Panc1 (cell line): Measurements from ENCODE around the gene ASB2. TPM values are rescaled to one million over a fixed set of nuclear protein-coding genes. Genes with fewer than 3 reads are reported as not detected.

Experiments
- ATAC-seq: fragments of 200-7000 bp; cut with Tn5 transposase; 2 replicates; pipeline ENCODE4 v1.9.1; 2020; ENCODE audit warnings: mild to moderate bottlenecking, moderate library complexity
- BruUV-seq: library from RNA; stranded (reverse); fragments of 400-500 nt; replicated peaks from 2 replicates; lab custom pipeline; 2021; lab: Mats Ljungman, UMichigan
- CTCF ChIA-PET: fragments of 300-600 bp; sonication (Branson Sonifier 250); formaldehyde crosslinking; loops from one replicate; lab custom pipeline; 2022; ENCODE audit warnings: antibody characterized with exemption; lab: Charles Lee
- POLR2A ChIA-PET: fragments of 300-600 bp; sonication (Branson Sonifier 250); formaldehyde crosslinking; loops from one replicate; lab custom pipeline; 2022; ENCODE audit warnings: antibody characterized with exemption; lab: Charles Lee
- DNase-seq: peaks from one replicate; pipeline ENCODE4 v3.0.0-alpha.2; 2010; ENCODE audit warnings: low read depth, low spot score
- H3K27ac ChIP-seq: 2 replicates; pipeline ENCODE4 v1.5.1; 2011; ENCODE audit warnings: mild to moderate bottlenecking, low read length, inconsistent platforms
- H3K27me3 ChIP-seq: fragments of 200-500 bp; sonication (Bioruptor generic); 2 replicates; pipeline ENCODE4 v1.6.0; 2014; ENCODE audit warnings: low read length, inconsistent platforms; ENCODE audit not compliant: control insufficient read depth, insufficient read depth
- H3K36me3 ChIP-seq: fragments of 200-500 bp; sonication (Bioruptor generic); 2 replicates; pipeline ENCODE4 v1.5.1; 2014; ENCODE audit warnings: inconsistent platforms, mild to moderate bottlenecking, low read length, moderate library complexity; ENCODE audit not compliant: control insufficient read depth, insufficient read depth
- H3K4me1 ChIP-seq: 2 replicates; pipeline ENCODE4 v1.5.1; 2011; ENCODE audit warnings: inconsistent platforms, mild to moderate bottlenecking, low read length, moderate library complexity; ENCODE audit not compliant: control insufficient read depth, insufficient read depth
- H3K4me3 ChIP-seq, 2 experiments: 2 replicates each; pipeline ENCODE4 v1.5.1; 2011 to 2012; ENCODE audit warnings: low read depth in 2 of 2, low read length in 2 of 2, mild to moderate bottlenecking in 2 of 2, inconsistent platforms in 1 of 2, moderate library complexity in 1 of 2
- H3K9me3 ChIP-seq: fragments of 200-500 bp; sonication (Bioruptor generic); 2 replicates; pipeline ENCODE4 v1.5.1; 2014; ENCODE audit warnings: low read depth, mild to moderate bottlenecking, inconsistent platforms, low read length, moderate library complexity; ENCODE audit not compliant: control insufficient read depth, insufficient read depth
- POLR2AphosphoS5 ChIP-seq: IDR thresholded peaks from 2 replicates; pipeline ENCODE4 v1.6.1; 2012; ENCODE audit warnings: mild to moderate bottlenecking, low read depth, low read length, moderate library complexity
- SIN3A ChIP-seq: IDR thresholded peaks from 2 replicates; pipeline ENCODE4 v1.6.1; 2012; ENCODE audit warnings: low read depth, mild to moderate bottlenecking, low read length, moderate library complexity, borderline replicate concordance; ENCODE audit not compliant: insufficient read depth
- TCF7L2 ChIP-seq: IDR thresholded peaks from 2 replicates; pipeline ENCODE4 v1.6.1; 2011; ENCODE audit warnings: mild to moderate bottlenecking, low read depth, low read length, inconsistent platforms
- in situ Hi-C: cut with HindIII; loops from 2 replicates; pipeline ENCODE4 v1.10.0; 2016; ENCODE audit warnings: low sequenced_read_pairs, low pct_unique_long_range_greater_than_20kb
- intact Hi-C: fragments of 100-400 bp; cut with micrococcal nuclease; formaldehyde crosslinking; loops from one replicate; pipeline ENCODE4 v1.10.0; 2022; ENCODE audit not compliant: unreplicated experiment
- total RNA-seq: library from RNA; stranded (reverse); gene quantifications from one replicate; pipeline ENCODE4 v1.2.1, GENCODE V29; 2021; ENCODE audit not compliant: unreplicated experiment
- TF ChIP-seq, protein P1 (sequence below), 2 experiments: IDR thresholded peaks; 2 replicates each; pipeline ENCODE4 v1.6.1; 2011 to 2012; ENCODE audit warnings: low read depth in 2 of 2, control low read depth in 1 of 2, low read length in 1 of 2, mild to moderate bottlenecking in 1 of 2, moderate library complexity in 1 of 2; ENCODE audit not compliant: insufficient read depth in 1 of 2
- TF ChIP-seq, protein P2 (sequence below): fragments of 450-650 bp; IDR thresholded peaks from 2 replicates; pipeline ENCODE4 v1.5.1; 2017; ENCODE audit warnings: mild to moderate bottlenecking

The ASB2 gene
- total RNA-seq, 1 experiment from 2014 or later = 0.28 TPM

DNA sequence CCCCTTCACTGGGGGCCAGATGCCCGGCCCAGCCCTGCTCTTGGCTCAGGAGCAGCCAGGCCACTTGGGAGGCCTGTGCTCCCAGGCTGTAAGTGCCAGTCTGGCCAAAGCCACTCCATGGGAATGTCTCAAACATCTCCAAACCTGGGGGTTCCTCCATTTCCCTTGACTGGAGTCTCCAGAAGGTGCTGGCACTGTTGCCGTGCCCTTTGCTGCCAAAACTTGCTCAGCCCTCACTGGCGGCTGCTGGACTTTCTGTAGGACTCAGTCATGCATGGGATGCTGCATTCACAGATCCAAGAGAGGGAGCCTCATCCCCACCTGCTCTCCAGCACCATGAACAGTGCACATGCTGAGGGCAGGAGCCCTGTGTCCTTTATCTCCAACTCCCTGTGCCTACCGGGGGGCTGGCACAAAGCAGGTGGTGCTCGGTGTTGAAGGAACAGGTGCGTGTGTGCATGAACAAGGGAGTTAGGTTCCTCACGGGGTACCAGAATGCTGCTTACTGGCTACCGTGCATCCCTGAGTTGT lies 40.1 kb upstream of the ASB2 start:
- Histone ChIP-seq H3K36me3 (no peaks in the 10 kb centered on the region), H3K4me1 (no peaks in the 10 kb centered on the region), H3K9me3 (no peaks in the 10 kb centered on the region), H3K27me3 (no peaks in the 10 kb centered on the region), H3K4me3 (no peak overlapping the region), H3K27ac (no peak overlapping the region)
- POLR2A ChIA-PET = no interaction called here
- ATAC-seq = no peak
- in situ Hi-C loops = no loop called here
- TF ChIP-seq, protein P1, sequence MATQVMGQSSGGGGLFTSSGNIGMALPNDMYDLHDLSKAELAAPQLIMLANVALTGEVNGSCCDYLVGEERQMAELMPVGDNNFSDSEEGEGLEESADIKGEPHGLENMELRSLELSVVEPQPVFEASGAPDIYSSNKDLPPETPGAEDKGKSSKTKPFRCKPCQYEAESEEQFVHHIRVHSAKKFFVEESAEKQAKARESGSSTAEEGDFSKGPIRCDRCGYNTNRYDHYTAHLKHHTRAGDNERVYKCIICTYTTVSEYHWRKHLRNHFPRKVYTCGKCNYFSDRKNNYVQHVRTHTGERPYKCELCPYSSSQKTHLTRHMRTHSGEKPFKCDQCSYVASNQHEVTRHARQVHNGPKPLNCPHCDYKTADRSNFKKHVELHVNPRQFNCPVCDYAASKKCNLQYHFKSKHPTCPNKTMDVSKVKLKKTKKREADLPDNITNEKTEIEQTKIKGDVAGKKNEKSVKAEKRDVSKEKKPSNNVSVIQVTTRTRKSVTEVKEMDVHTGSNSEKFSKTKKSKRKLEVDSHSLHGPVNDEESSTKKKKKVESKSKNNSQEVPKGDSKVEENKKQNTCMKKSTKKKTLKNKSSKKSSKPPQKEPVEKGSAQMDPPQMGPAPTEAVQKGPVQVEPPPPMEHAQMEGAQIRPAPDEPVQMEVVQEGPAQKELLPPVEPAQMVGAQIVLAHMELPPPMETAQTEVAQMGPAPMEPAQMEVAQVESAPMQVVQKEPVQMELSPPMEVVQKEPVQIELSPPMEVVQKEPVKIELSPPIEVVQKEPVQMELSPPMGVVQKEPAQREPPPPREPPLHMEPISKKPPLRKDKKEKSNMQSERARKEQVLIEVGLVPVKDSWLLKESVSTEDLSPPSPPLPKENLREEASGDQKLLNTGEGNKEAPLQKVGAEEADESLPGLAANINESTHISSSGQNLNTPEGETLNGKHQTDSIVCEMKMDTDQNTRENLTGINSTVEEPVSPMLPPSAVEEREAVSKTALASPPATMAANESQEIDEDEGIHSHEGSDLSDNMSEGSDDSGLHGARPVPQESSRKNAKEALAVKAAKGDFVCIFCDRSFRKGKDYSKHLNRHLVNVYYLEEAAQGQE (IDR thresholded peaks at IDR 0.05; ENCODE audit: insufficient read depth in 1 of 2, low read depth in 2 of 2, low read length in 1 of 2) = no peak
- TF ChIP-seq TCF7L2 (no peak), POLR2AphosphoS5 (no peak), SIN3A (no peak)
- TF ChIP-seq, protein P2, sequence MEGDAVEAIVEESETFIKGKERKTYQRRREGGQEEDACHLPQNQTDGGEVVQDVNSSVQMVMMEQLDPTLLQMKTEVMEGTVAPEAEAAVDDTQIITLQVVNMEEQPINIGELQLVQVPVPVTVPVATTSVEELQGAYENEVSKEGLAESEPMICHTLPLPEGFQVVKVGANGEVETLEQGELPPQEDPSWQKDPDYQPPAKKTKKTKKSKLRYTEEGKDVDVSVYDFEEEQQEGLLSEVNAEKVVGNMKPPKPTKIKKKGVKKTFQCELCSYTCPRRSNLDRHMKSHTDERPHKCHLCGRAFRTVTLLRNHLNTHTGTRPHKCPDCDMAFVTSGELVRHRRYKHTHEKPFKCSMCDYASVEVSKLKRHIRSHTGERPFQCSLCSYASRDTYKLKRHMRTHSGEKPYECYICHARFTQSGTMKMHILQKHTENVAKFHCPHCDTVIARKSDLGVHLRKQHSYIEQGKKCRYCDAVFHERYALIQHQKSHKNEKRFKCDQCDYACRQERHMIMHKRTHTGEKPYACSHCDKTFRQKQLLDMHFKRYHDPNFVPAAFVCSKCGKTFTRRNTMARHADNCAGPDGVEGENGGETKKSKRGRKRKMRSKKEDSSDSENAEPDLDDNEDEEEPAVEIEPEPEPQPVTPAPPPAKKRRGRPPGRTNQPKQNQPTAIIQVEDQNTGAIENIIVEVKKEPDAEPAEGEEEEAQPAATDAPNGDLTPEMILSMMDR = no peak
- DNase-seq = no peak
- intact Hi-C loops = no loop called here
- no TSS peak for BruUV-seq
- CTCF ChIA-PET = no interaction called here

DNA sequence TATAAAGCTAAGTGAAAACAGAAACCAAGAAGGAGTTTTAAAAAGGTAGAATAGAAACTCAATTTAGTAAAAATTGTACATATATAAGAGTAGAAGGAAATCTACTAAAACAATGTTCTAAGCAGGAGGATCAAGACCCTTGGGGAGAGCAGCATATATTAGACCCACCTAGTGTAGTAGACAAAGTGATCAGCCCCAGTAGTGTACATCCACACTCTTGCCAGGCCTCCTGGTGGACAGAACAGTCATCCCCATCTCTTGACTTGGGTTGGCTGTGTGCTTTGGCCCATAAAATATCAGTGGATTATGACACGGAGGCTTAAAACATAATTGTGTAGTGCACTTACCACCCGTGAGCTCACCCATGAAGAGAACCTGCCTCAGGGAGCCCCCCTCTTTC lies 38.9 kb upstream of the ASB2 start:
- no TSS peak for BruUV-seq
- Histone ChIP-seq H3K9me3 (no peaks in the 10 kb centered on the region), H3K4me1 (no peaks in the 10 kb centered on the region), H3K27me3 (no peaks in the 10 kb centered on the region), H3K4me3 (no peak overlapping the region), H3K27ac (no peak overlapping the region), H3K36me3 (no peaks in the 10 kb centered on the region)
- TF ChIP-seq, protein P2 = no peak
- TF ChIP-seq TCF7L2 = no peak
- TF ChIP-seq POLR2AphosphoS5 = no peak
- TF ChIP-seq, protein P1 (IDR thresholded peaks at IDR 0.05; ENCODE audit: insufficient read depth in 1 of 2, low read depth in 2 of 2, low read length in 1 of 2) = no peak
- no peak for TF ChIP-seq SIN3A
- DNase-seq (no peak), ATAC-seq (no peak)
- POLR2A ChIA-PET = no interaction called here
- CTCF ChIA-PET = no interaction called here
- intact Hi-C loops (no loop called here), in situ Hi-C loops (no loop called here)
